Activated CD4-positive, CD25-positive, alpha-beta regulatory T cell treated with anti-CD3 and anti-CD28 coated beads, Interleukin-2, amount 50 U/mL, for 72 hours (primary cell): ENCODE results near the gene RABGAP1L.
"Not testable (repeated sequence)": the region's sequence is repeated elsewhere in the genome, so short reads cannot be mapped to it uniquely, and the experiment has no call there.

ENCODE experiments used
- DNase-seq: peaks from one replicate; pipeline ENCODE4 v3.0.0; 2021

RABGAP1L gene

DNA sequence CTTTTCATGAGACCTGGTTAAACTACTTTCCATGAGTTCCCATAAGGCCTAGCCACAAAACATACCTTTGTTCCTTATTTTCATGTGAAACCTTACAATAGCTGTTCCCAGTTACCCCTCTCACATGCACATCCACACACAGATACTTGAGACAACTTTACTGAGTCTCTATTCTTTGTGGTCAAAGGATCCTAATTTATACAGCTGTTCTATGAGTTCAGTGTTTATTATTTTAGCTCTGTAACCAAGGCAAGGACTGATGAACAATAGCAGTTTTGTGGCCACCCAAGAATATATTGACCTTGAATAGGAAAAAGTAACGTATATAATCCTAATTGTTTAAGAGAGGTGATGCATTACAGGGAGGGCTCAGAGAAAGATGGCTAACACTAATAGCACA, 679.9 kb downstream of the RABGAP1L start:
- DNase-seq: no peak

DNA sequence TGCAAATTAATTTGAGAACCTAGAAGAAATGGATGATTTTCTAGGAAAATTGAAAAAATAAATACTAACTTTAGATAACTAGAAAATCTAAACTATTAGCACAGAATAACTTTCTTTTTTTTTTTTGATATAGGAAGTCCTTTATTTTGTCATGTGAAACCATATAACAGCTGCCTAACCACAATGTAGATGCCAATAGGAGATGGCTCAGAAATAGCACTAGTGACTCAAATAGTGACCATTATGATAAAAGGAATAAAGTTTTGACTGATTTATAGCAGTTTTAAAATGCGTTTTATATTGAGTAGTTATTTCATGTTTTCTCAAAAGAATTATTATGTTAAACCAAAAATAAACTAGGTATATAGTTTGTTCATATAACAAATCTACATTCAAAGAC, 682.4 kb downstream of the RABGAP1L start:
- no peak for DNase-seq

DNA sequence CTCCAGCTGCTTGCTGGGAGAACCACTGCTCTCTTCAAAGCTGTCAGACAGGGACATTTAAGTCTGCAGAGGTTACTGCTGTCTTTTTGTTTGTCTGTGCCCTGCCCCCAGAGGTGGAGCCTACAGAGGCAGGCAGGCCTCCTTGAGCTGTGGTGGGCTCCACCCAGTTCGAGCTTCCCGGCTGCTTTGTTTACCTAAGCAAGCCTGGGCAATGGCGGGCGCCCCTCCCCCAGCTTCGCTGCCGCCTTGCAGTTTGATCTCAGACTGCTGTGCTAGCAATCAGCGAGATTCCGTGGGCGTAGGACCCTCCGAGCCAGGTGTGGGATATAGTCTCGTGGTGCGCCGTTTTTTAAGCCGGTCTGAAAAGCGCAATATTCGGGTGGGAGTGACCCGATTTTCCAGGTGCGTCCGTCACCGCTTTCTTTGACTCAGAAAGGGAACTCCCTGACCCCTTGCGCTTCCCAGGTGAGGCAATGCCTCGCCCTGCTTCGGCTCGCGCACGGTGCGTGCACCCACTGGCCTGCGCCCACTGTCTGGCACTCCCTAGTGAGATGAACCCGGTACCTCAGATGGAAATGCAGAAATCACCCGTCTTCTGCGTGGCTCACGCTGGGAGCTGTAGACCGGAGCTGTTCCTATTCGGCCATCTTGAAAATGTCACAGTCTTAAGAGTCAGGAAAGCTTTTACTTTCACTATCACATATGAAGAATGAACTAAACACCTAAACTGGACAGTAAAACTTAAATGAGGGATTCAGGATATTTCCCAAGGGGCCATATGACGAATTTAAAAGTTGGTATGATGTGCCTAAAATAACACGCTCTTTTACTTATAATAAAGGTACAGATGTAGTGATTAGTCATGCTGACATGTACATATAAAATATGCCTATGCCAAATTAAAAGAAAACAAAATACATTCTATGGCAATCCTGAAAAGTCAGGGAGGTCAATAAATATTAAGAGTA, 689.6 kb downstream of the RABGAP1L start:
- DNase-seq: not testable (repeated sequence)

- no peak for DNase-seq
These were observed 691.4 kb downstream of the RABGAP1L start for GRCh38 chr1:174850726-174851125.

DNA sequence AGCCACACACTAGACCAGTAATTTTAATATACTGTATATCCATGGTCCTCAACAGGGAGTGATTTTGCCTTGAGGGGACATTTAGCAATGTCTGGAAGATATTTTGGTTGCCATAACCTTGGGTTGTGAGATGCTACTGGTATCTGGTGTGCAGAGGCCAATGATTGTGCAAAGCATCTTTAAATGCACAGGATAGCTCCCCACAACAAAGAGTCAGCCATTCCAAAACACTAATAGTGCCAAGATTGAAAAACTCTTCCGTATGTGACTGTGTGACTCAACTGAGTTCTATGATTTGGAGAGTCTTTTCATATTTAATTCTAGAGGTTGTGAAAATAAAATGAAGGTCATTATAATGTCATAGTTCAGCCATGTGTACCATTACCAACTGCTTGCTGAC, 699.0 kb downstream of the RABGAP1L start:
- no peak for DNase-seq

- DNase-seq: no peak
These were observed 711.0 kb downstream of the RABGAP1L start for GRCh38 chr1:174870319-174870718.

DNA sequence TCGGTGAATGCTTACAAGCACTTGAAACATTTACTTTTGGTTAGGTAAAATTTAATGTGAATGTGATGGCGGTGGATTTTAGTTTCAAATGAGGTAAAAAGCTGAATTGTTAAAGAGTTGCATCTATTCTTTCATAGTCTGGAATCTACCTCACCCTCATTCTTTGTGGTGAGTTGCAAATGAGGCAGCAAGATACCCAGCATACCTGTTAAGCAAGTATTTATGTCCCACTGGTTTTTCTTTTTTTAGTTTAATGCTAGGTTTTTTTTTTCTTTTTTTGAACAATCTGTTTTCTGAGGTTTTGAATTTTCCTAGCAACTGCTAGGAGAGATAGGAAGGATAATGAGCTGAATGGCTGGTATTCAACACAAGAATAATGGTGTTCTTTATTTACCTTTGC, 712.6 kb downstream of the RABGAP1L start:
- DNase-seq: no peak

DNA sequence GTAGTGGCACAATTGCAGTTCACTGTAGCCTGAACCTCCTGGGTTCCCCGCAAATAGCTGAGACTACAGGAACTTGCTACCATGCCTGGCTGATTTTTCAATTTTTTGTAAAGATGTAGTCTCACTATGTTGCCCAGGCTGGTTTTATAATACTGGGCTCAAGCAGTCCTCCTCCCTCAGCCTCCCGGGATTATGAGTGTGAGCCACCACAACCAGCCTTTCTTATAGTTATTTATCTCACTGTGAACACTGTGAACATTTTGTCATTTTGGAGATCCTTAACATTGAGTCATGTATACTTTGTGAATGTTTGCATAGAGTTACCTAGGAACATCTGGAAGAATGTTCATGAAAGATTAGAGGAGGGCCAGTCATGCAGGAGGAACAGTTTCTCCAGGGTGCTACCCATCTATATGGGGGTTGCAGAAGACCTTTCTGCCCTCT, 713.3 kb downstream of the RABGAP1L start:
- DNase-seq: no peak

GRCh38 chr1:174874331-174875053, 715.2 kb downstream of the RABGAP1L start:
- no peak for DNase-seq

GRCh38 chr1:174875306-174875705, 716.0 kb downstream of the RABGAP1L start:
- DNase-seq: no peak

- DNase-seq: no peak
These were observed 717.9 kb downstream of the RABGAP1L start for GRCh38 chr1:174877208-174877673.

- no peak for DNase-seq
These were observed 720.9 kb downstream of the RABGAP1L start for GRCh38 chr1:174880171-174880570.

GRCh38 chr1:174883409-174883808, 724.1 kb downstream of the RABGAP1L start:
- DNase-seq: no peak

GRCh38 chr1:174884038-174884437, 724.7 kb downstream of the RABGAP1L start:
- DNase-seq: no peak

DNA sequence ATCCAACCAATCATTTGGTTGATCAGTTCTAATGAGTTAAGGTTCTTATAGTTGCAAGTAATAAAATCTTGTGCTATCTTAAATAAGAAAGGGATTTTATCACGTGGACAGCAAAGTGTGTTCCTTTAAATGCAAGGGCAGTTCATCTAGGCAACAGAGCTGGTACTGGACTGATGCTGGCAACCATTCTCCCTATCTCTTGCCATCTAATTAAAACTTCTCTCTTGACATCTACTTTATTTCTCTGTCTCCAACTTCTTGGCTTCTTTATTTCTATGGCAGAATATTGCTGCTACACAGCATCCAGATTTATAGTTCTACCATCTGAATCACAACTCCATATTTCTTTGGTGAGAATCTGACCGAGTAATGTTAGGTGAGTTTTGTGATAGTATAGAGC, 725.2 kb downstream of the RABGAP1L start:
- DNase-seq: no peak

DNA sequence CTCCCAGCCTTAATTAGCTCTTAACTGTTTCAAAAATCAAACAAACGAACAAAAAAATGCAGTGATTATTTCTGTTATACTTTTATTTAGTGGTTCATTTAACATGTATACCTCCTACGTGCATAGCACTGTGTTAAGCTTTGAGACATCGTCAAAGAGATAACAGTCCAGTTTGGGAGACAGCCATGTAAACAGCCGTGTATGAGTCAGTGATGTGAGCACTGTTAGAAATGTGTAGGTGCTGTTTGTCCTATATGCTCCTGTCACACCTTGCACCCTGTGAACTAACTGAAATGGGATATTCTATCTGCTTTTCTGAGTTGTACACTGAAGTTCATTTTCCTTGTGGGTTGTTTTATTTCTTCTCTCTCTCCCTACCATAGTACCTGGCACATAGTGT, 730.7 kb downstream of the RABGAP1L start:
- DNase-seq: no peak

DNA sequence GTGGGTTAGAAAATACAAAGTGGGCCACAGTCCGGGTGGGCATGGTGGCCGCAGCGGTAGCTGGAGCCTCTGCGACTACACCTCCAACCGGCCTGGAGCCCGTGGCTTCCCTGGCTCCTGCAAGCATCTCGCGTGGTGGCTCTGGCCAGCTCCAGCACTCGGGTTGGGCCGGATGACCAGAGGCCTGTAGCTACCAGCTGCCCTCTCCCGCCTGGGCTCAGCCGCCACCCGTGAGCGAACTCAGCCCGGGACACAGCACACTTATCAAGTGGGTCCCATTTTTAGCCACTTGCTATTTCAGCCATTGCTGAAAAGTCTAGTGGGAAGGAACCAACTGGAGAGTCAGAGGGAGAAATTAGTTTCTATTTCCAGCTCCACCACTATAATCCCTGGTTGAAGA, 732.7 kb downstream of the RABGAP1L start:
- no peak for DNase-seq

DNA sequence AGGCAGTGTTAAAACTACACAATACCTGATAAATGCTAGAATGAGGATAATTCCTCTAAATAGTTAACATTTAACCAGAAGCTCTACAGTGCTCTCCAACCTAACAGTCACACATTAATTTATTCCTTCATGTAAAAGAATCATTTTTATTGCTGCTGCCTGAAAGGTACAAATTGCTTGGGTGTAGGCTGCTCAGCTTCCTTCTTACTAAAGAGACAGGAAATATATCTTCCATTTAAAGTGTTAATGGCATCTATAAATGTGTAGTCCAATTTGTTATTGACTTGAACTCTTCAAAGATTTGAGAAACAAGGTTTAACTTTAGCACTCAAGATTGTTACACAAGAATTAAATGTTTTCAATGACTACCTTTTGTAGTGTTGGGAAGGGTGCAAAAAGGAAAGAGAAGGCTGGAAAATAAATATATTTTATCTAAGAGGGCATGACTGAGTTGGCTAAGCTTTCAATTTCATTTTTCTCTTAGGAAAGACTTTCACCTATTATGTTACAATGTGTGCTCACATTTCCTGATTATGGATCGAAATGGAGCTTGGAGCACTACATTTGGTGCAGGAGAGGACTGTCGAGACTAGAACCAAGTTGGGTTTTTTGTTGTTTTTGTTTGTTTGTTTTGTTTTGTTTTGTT, 734.9 kb downstream of the RABGAP1L start:
- no peak for DNase-seq

GRCh38 chr1:174895610-174896009, 736.3 kb downstream of the RABGAP1L start:
- DNase-seq: not testable (repeated sequence)

DNA sequence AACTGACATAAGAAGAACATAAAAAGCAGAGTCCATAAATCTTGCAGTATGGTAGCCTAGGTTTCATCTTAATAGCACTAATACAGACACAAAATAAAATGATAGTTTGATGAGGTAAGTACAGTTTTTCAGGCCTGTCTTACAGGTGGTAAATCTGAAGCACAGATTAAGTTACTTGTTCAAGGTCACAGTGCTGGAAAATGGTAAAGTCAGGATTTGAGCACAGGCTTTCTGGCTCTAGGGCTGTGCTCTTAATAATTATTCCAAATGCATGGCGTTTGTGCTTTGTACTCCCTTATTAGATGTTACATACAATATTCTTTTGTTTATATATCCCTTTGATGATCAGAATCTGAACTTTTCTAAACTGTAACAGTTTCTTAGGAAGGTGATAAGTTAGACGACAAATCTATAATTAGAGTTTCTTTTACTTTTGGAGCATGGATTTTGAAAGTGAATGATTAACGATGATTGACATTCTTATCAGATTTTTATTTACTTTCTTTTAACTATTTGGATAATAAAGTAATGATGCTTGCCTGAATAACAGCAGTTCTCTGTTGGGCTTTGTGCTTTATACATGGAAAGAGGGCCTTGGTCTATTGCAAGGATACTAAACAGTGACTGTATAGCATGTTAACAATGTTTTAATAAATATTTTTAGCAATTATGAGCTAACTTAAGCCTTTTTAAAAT, 738.9 kb downstream of the RABGAP1L start:
- no peak for DNase-seq

GRCh38 chr1:174900317-174900716, 741.0 kb downstream of the RABGAP1L start:
- DNase-seq: no peak

GRCh38 chr1:174902531-174903099, 743.3 kb downstream of the RABGAP1L start:
- DNase-seq: no peak
